ENCODE measurements around the gene ANP32E.
A peak's percentile ranks its signal among the peaks of the same experiment; 100 is the strongest.

Gene ANP32E

GRCh38 chr1:150168960-150169601, 66.8 kb downstream of the ANP32E start:
- DNase-seq (ENCODE audit: low read depth in 2 of 2): peak in 1 of 2 donors; percentile 33

All from stimulated activated CD4-positive, alpha-beta T cell treated with anti-CD3 and anti-CD28 coated beads, Interleukin-4, amount 100 ng/mL, for 48 hours (primary cell).